D721Med (cell line): ENCODE measurements around the gene AP1M1.

Experiments
- DNase-seq: peaks from one replicate; pipeline ENCODE4 v3.0.0; 2011; ENCODE audit warnings: low spot score; ENCODE audit not compliant: insufficient read length
- FAIRE-seq: peaks from 2 replicates; lab custom pipeline; 2011; peaks lifted over from hg19 to GRCh38; lab: Jason Lieb, UNC
- TF ChIP-seq, protein P1 (sequence below): IDR thresholded peaks from 2 replicates; pipeline ENCODE4 v1.5.1; 2012; ENCODE audit warnings: mild to moderate bottlenecking, control low read depth; ENCODE audit not compliant: insufficient read depth; ENCODE audit errors: missing control alignments

AP1M1 gene

DNA sequence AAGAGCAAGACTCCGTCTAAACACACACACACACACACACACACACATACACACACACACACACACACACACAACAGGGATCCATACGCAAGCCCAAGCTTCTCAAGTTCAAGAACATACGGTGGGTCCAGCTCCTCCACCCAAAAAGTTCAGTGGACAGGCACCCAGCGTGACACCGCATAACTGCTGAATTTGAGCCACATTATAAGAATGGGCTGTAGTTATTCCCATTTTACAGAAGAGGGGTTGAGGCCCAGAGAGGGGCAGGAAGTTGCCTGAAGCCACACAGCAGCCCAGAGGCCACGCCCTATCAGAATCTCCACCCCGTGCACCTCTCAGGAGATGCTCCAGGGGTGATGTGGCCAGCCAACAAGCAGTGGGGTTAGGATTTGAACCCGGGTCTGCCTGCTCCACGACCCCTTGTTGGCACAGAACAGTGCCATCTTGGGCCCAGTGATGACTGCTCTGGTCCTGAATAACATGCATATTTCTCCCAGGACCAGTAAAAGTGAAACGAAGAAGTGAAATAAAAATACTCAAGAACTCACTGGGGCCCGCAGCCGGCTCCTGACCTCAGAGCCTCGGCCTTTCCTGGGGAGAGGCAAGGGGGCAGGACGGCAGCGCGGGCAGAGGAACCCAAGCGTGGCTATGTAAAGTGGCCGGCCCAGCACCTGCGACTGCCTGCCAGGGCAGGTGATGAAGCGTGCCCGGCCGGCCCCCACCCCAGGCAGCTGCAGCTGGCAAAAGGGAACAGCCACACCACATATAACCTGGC, 61.9 kb downstream of the AP1M1 start:
- DNase-seq, result no peak
- TF ChIP-seq, protein P1, sequence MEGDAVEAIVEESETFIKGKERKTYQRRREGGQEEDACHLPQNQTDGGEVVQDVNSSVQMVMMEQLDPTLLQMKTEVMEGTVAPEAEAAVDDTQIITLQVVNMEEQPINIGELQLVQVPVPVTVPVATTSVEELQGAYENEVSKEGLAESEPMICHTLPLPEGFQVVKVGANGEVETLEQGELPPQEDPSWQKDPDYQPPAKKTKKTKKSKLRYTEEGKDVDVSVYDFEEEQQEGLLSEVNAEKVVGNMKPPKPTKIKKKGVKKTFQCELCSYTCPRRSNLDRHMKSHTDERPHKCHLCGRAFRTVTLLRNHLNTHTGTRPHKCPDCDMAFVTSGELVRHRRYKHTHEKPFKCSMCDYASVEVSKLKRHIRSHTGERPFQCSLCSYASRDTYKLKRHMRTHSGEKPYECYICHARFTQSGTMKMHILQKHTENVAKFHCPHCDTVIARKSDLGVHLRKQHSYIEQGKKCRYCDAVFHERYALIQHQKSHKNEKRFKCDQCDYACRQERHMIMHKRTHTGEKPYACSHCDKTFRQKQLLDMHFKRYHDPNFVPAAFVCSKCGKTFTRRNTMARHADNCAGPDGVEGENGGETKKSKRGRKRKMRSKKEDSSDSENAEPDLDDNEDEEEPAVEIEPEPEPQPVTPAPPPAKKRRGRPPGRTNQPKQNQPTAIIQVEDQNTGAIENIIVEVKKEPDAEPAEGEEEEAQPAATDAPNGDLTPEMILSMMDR, result no peak
- FAIRE-seq, result no peak

DNA sequence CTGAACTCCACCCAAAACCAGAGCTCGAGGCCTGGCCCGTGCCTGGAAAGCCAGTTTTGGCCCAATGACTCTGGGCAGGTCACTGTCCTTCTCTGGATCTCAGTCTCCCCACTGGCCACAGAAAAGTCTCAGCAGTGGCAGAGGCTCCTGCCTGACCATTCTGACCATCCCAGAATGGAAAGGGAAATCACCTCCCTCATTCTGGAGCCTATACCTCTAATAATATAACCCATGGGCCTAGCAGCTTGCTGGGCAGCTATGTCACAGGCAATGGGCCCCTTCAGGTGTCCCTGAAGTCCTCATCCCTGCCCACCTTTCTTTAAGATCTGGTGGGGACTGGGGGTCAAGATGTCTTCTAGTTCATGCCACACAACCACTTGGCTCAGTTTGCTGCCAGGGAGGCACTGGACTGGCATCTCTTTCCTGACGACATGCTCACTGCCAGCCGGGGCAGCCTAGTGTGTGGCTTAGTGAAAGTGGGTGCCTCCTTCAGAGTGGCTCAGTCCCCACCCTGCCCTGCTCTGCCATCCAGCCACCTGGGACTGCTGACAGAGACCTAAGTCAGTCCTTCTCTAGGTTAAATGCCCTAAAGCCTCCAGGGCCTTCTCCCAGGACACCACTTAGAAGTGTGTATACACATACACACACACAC, 62.6 kb downstream of the AP1M1 start:
- no peak for DNase-seq
- FAIRE-seq, result no peak
- TF ChIP-seq, protein P1, result no peak

DNA sequence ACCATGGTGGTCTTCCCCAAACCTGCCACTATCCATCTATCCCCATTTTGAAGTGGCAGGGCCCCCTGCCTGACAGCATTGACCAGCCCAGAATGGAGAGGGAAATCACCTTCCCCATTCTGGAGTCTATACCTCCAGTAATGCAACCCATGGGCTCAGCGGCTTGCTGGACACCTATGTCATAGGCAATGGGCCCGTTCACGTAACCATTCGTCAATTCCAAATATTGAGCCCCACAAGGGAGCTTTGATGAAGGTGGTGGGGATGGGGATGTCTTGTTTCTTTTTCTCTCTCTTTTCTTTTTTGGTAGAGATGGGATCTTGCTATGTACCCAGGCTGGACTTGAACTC, 63.1 kb downstream of the AP1M1 start:
- TF ChIP-seq, protein P1, result no peak
- FAIRE-seq (no peak), DNase-seq (no peak)

DNA sequence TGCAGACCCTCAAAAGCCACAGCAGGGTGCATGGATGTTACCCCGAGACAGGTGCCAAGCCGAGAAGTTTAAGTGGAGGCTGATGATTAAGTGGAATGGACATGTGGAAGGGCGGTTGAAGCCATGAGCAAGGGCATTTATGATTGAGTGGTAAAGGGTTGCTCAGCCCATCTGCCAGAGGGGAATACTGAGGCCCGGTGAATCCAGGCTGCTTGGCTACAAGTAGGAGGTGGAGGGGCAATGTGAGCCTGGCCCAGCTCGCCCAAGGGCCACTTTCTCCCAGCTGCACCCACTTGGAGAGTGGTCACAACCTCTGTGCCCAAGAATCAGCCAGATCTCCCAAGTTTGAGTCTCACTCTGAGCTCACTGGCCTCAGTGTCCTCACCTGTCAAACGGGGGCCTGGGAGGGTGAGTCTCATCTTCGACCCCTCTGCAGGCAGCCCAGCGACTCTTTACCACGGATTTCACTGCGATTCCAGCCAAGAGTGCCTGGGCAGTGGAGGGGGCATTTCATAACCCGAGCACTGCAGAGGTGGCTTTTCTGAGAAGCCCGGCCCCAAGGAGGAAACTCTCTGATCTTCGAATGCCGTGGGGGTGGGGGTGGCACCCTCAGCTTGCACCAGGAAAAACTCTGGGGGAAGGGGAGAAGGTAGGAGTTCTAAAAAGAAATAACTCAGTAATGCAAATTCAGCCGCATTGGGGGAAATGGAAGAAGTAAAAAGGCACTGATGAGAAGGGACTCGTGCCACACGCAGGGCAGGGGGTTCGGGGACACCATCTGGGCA, 64.1 kb downstream of the AP1M1 start:
- DNase-seq (no peak), FAIRE-seq (no peak)
- TF ChIP-seq, protein P1, result no peak

DNA sequence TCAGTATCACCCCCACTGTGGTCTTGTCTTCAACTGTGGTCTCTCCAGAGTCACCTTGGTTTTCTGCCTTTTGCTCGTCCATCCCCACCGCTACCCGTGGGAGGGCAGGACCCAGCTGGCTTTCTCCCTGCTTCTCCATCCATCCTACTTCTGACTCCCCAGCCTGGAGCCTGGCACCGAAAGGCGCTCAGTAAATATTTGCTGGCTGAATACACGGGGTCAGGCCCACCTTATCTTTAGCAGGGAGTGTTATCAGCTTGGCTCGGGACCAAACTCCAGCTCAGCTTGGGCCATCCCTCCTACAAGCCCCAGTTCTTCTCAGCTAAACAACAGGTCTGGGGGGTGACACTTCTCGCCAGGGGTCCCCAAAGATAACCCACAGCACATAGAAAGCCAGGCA, 64.9 kb downstream of the AP1M1 start:
- FAIRE-seq (no peak), DNase-seq (no peak)

DNA sequence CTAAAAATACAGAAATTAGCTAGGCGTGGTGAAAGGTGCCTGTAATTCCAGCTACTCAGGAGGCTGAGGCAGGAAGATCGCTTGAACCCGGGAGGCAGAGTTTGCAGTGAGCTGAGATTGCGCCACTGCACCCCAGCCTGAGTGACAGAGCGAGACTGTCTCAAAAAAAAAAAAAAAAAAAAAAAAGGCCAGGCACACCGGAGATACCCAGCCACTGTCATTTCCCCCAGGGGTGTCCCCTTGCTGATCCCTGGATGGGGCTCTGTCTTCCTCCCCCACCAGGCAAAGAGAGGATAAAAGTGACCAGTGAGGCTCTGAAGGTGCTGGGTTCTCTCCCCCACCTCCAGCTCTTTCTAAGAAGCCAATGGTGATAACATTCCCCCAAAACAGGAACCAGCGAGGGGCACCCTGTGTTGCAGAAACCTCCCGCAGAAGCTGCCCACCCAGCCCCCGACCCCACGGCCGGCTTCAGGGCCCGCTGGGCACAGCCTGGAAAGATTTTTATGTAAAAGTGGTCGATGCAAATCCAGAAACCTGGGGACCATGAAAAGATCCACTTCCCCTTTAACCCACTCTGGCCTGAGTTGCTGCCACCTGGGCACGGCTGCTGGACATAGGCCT, 65.5 kb downstream of the AP1M1 start:
- no peak for FAIRE-seq
- no peak for DNase-seq
- TF ChIP-seq, protein P1, result no peak

More for the DNA sequence above, 64.9 kb downstream of the AP1M1 start:
- TF ChIP-seq, protein P1, result no peak
